GM23338 (cell line): ENCODE data around the gene DIP2C.

Source experiments
- CTCF ChIP-seq, 2 experiments: fragments of 200-600 bp in 1 of 2; sonication (generic) in 1 of 2; conservative IDR thresholded peaks; 2 replicates each; pipeline versions ENCODE4 v1.5.1 to v1.6.1; 2016 to 2017; ENCODE audit warnings: antibody characterized with exemption in 2 of 2, low read depth in 2 of 2, mild to moderate bottlenecking in 2 of 2, moderate library complexity in 1 of 2
- POLR2AphosphoS5 ChIP-seq: IDR thresholded peaks from 2 replicates; pipeline ENCODE4 v1.6.1; 2016; ENCODE audit warnings: antibody characterized with exemption, low read depth

GRCh38 chr10:646118-646524, 43.3 kb downstream of the DIP2C start:
- TF ChIP-seq POLR2AphosphoS5 = no peak
- no peak for TF ChIP-seq CTCF (conservative IDR thresholded peaks at IDR 0.05; ENCODE audit: low read depth in 2 of 2)
